Measurements from ENCODE around the gene CAV1. TPM values are rescaled to one million over a fixed set of nuclear protein-coding genes. Genes with fewer than 3 reads are reported as not detected.

Gene CAV1
- total RNA-seq, 1 experiment from 2014 or later = 20.2 TPM

GRCh38 chr7:116546916-116547315 lies 22.1 kb downstream of the CAV1 start:
- Histone ChIP-seq H2BK20ac (ENCODE audit: low read depth, low read length, poor library complexity, severe bottlenecking) (no peak overlapping the region), H3K23ac (ENCODE audit: insufficient read length, low read depth, low read length) (no peak overlapping the region), H3K18ac (ENCODE audit: insufficient read length, low read depth, low read length) (no peak overlapping the region), H4K5ac (ENCODE audit: insufficient read length, low read depth, low read length) (no peak overlapping the region), H3K4me2 (ENCODE audit: insufficient read depth, insufficient read length, low read length) (no peak overlapping the region), H2BK120ac (ENCODE audit: low read depth, low read length, poor library complexity, severe bottlenecking) (no peak overlapping the region), H3K4ac (ENCODE audit: low read depth, low read length) (no peak overlapping the region), H2BK15ac (ENCODE audit: low read depth, low read length) (no peak overlapping the region), H3K9me3 (ENCODE audit: control insufficient read depth, low read depth, low read length) (no peaks in the 10 kb centered on the region), H2BK12ac (ENCODE audit: insufficient read length, low read depth, low read length) (no peak overlapping the region), H2AFZ (ENCODE audit: low read length) (no peak overlapping the region), H4K8ac (replicated peaks; ENCODE audit: insufficient read length, low read depth, low read length) (no peak overlapping the region), H3K14ac (ENCODE audit: insufficient read depth, low read length) (no peak overlapping the region), H4K91ac (ENCODE audit: insufficient read length, low read depth, low read length) (no peak overlapping the region), H3K4me1 (ENCODE audit: insufficient read depth, low read length) (no peaks in the 10 kb centered on the region), H2AK5ac (ENCODE audit: insufficient read length, low read length) (no peak overlapping the region), H2BK5ac (ENCODE audit: insufficient read length, low read length) (no peak overlapping the region), H3K27ac (ENCODE audit: insufficient read length, low read depth, low read length) (no peak overlapping the region), H3K27me3 (ENCODE audit: insufficient read depth, low read length) (no peaks in the 10 kb centered on the region; the same call in 1 of the 2 replicates), H3K79me1 (ENCODE audit: insufficient read depth, low read depth, low read length, poor library complexity, severe bottlenecking) (no peaks in the 10 kb centered on the region), H3K79me2 (ENCODE audit: insufficient read depth, low read length) (no peaks in the 10 kb centered on the region), H4K20me1 (ENCODE audit: control insufficient read depth, insufficient read depth, insufficient read length) (no peaks in the 10 kb centered on the region), H3K56ac (ENCODE audit: insufficient read length, low read depth, low read length) (no peak overlapping the region), H3K23me2 (ENCODE audit: insufficient read length, low read depth, low read length, poor library complexity, severe bottlenecking) (no peaks in the 10 kb centered on the region), H3K9ac (ENCODE audit: extremely low read depth, insufficient read length, low read length) (no peak overlapping the region), H3T11ph (ENCODE audit: low read length) (no peak overlapping the region)
- H3K4me1 Mint-ChIP-seq = no peaks in the 10 kb centered on the region
- H3K36me3 Mint-ChIP-seq (ENCODE audit: insufficient read depth in 1 of 3, low read depth in 3 of 3) = no peaks in the 10 kb centered on the region
- TF ChIP-seq, protein P1, sequence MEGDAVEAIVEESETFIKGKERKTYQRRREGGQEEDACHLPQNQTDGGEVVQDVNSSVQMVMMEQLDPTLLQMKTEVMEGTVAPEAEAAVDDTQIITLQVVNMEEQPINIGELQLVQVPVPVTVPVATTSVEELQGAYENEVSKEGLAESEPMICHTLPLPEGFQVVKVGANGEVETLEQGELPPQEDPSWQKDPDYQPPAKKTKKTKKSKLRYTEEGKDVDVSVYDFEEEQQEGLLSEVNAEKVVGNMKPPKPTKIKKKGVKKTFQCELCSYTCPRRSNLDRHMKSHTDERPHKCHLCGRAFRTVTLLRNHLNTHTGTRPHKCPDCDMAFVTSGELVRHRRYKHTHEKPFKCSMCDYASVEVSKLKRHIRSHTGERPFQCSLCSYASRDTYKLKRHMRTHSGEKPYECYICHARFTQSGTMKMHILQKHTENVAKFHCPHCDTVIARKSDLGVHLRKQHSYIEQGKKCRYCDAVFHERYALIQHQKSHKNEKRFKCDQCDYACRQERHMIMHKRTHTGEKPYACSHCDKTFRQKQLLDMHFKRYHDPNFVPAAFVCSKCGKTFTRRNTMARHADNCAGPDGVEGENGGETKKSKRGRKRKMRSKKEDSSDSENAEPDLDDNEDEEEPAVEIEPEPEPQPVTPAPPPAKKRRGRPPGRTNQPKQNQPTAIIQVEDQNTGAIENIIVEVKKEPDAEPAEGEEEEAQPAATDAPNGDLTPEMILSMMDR (conservative IDR thresholded peaks at IDR 0.05) = no peak
- no peak overlapping the region for H3K4me3 Mint-ChIP-seq
- no peak overlapping the region for H3K27ac Mint-ChIP-seq
- H3K27me3 Mint-ChIP-seq (ENCODE audit: low read depth) = no peaks in the 10 kb centered on the region
- DNase-seq = no peak
- H3K9me3 Mint-ChIP-seq = no peaks in the 10 kb centered on the region
- no CpG with 5 or more reads among the region's 1 CpG for WGBS (ENCODE audit: extremely low coverage, insufficient read length, low lambda C conversion rate)

All from H9 (cell line).